HG02973 (cell line): ENCODE measurements around the gene CYP19A1.
"Not testable (repeated sequence)": the region's sequence is repeated elsewhere in the genome, so short reads cannot be mapped to it uniquely, and the experiment has no call there.

ENCODE experiments used
- ATAC-seq: cut with Tn5 transposase; IDR thresholded peaks from one replicate; pipeline ENCODE4 v1.9.1; 2021; ENCODE audit warnings: moderate library complexity; ENCODE audit not compliant: unreplicated experiment

The CYP19A1 gene

DNA sequence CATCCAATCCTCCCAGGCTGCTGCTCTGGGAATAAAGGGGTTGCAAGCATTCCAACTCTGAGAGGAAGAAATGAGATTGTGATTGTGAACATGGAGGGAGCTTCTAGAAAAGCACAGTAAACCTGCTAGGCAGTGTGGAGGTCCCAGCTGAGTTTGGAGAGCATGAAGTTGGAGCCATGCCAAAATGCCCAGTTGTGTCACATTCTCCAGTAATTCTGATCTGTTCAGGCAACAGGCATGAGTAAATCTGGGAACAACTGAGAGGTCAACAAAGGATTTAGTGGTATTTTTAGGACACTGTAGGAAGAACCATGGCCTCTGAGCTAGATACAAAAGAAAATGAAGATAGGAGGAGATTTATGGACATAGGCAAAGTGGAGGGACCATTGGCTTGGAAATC is 74.7 kb downstream of the CYP19A1 start:
- no peak for ATAC-seq

DNA sequence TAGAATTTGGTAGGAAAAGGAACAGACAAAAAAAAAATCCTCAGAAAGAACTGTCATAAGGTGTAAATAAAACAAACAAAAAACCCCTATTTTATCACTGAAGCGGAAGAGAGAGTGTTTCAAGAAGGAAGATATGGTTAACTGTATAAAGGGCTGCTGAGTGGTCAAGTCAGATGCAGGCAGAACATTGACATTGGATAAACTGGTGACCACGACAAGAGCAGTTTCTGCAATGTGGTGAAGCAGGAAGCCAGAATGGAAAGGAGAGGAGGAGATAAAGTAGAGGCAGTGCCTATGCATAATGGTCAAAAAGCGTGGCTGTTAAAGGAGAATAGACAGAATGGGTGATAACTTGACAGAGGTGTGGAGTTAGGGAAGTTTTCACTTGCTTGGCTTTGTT is 75.3 kb downstream of the CYP19A1 start:
- ATAC-seq, result no peak

- ATAC-seq, result no peak
These were observed 75.9 kb downstream of the CYP19A1 start for GRCh38 chr15:51262463-51262862.

- not testable (repeated sequence) for ATAC-seq
These were observed 77.3 kb downstream of the CYP19A1 start for GRCh38 chr15:51261113-51261512.

- no peak for ATAC-seq
These were observed 78.2 kb downstream of the CYP19A1 start for GRCh38 chr15:51260202-51260601.

- ATAC-seq, result no peak
These were observed 82.9 kb downstream of the CYP19A1 start for GRCh38 chr15:51255533-51255932.

DNA sequence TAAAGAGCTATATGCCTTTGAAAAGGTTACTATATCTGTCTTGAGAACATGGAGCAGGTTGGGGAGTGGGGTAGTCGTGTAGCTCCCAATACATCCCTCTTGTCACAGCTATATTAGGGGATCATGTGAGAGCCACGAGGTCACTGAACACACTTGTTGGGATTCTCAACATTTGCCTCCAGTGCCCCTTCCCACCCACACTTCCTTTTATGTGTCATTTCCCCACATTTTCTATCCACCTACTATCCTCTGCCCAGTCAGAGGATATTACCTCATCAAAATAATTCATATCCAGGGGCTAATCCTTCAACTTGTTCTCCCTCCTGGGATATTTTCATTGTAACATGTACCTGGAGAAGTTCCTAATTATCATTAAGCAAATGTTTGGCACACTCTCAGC is 85.0 kb downstream of the CYP19A1 start:
- ATAC-seq, result no peak

- ATAC-seq, result no peak
These were observed 85.7 kb downstream of the CYP19A1 start for GRCh38 chr15:51252671-51253070.

DNA sequence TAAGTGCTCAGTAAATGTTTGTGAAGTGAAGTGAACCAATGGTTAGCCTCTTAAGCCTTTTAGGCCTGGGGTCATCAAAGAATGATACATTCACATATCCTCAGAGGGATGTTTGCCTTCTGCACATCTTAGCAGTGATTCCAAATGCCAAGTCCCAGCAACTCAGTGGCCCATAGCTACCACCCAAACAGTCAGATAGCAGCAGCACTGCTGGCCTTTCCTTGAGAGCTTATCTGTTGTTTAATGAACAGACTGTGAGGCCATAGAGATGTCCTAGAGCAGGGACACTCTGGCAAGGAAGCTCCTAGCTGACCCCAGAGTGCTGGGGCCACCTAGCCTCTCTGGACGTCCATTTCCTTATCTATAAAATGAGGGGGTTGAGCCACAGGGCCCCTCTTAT is 86.8 kb downstream of the CYP19A1 start:
- no peak for ATAC-seq

GRCh38 chr15:51250217-51251011 is 88.0 kb downstream of the CYP19A1 start:
- no peak for ATAC-seq

GRCh38 chr15:51245628-51246027 is 92.8 kb downstream of the CYP19A1 start:
- no peak for ATAC-seq

DNA sequence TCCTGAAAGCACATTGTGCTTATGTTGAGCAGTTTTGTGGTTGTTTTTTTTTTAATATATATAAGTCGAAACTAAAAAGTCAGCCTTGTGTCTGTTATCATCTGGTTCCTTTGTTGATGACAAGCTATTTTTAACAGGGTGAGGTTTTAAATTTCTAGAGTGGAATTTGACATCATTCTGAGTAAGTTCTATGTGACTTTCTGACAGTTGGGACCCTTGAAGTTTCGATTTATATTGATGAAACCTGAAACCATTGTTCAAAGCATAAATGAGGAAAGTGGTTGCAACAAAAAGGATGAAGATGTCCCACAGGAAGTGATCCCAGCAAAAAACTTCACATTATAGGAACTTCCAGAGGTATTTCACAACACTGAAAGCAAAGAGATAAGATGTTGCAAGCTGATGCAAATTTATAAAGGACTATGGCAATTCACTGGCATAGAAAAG is 94.0 kb downstream of the CYP19A1 start:
- no peak for ATAC-seq

DNA sequence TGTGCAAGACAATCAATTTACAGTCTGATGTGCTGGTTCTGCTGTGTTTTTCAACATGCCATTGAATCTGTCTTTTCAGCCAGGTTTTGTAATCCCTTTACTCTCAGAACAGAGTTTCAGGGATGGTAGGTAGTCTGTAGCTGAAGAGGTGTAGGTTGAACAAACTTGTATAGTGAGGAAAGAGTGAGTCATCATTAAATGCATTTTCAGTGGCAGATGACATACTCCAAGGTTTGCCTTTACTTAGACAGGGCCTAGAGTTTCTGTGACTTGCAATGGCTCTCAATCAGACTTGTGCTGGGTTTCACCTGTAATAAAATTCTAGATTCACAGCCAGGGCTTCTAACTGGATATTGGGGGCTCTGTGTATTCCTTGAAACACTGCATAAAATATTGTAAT is 94.6 kb downstream of the CYP19A1 start:
- ATAC-seq, result no peak

- no peak for ATAC-seq
These were observed 98.3 kb downstream of the CYP19A1 start for GRCh38 chr15:51240066-51240465.

- ATAC-seq, result no peak
These were observed 100.6 kb downstream of the CYP19A1 start for GRCh38 chr15:51237816-51238215.

DNA sequence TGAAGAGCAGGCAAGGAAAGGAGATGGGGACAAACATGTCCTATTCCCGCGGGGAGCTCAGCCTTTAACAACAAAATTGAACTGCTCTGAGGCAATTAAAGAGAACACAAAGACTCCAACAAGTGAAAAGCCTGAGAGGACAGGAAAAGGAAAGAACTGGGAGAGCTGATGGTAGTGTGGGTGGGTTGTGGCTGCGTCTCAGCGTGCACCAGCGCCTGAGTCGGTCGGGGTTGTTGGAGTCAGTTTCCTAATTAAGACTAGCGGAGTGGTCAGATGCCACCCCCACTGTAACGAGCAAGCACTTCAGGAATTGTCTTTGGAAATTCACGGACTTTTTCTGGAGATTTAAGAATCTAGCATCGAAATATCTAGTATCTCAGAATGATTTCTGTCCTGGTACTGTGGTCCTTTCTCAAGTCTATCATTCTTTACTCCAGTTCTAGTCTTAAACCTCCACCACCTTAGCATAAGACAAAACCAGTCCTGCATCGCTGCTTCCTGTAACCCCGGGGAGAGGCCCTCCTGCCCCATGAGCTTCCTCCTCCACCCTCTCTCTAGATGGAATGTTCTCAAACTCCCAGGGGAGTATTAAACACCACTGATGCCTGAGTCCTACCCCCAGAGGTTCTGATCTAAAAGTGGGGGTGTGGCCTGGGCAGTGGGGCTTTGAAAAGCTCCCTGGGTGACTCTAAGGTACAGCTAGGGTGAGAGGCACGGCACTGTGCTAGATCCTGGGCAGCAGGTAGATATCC is 104.0 kb downstream of the CYP19A1 start:
- no peak for ATAC-seq

DNA sequence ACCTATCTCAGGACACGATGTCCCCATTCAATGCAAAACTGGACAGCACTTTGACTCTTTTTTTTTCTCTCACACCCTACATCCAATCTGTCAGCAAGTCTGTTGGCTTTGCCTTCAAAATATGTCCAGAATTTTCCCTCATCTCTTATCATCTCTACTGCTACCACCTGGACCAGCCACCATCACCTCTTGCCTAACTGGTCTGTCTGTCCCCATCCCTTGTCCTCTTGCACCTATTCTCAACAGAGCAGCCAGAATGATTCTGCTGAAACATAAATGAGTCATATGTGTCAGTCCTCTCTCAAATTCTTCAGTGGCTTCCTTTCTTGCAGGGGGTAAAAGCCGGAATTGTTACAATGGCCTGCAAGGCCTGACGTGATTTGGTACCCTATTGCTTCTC is 105.8 kb downstream of the CYP19A1 start:
- ATAC-seq, result no peak

- no peak for ATAC-seq
These were observed 108.5 kb downstream of the CYP19A1 start for GRCh38 chr15:51229907-51230330.

DNA sequence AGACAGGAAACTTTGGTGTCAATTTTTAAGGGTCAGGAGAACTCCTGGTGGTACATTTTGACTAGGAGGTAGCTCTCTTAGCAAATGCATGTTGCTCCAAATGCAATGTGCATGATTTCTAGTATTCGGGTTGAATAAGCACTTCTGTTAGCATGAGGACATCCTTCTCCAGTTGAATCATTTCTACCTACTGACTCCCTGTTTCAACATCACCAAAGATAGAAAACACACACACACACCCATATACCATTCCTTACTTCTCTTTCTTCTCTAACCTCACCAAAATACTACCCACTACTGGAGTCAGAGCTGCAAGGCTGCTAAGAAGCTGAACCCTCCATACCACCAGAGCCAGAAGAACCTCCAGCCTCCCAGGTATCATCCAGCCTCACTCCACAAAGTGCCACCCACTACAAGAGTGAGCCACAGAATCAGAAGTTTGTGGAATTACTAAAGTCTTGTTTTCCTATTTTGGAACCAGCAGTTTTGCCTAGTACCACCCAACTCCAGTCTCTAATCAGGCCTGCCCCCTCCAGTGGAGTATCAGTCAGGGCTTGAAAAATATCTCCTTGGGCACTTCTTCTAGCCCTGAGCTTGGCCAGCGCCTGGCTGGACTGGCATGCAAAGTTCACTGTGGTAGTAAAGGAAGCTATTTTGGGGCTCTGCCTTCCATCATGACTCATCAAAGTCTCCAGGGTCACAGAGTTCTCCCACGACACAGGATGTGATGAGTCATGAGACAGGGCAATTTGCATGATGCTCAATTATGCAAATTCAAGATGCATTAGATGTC is 110.3 kb downstream of the CYP19A1 start:
- peak; percentile 93 for ATAC-seq

- ATAC-seq, result no peak
These were observed 111.7 kb downstream of the CYP19A1 start for GRCh38 chr15:51226576-51227210.

- no peak for ATAC-seq
These were observed 114.0 kb downstream of the CYP19A1 start for GRCh38 chr15:51224428-51224827.
